ENCODE results near the gene BLCAP. TPM values are rescaled to one million over a fixed set of nuclear protein-coding genes. Genes with fewer than 3 reads are reported as not detected.
A peak's percentile ranks its signal among the peaks of the same experiment; 100 is the strongest.

The BLCAP gene
- total and polyA plus RNA-seq, 2 experiments from 2014 or later, result 62.2 to 64.8 TPM

- TF ChIP-seq ETS1 (IDR thresholded peaks at IDR 0.05) (no peak), POLR2AphosphoS5 (IDR thresholded peaks at IDR 0.05; ENCODE audit: low read depth) (no peak), REST (IDR thresholded peaks at IDR 0.05; ENCODE audit: unreplicated experiment) (no peak), ZNF114 (CRISPR knock-in tag; IDR thresholded peaks at IDR 0.05) (no peak), NANOG (IDR thresholded peaks at IDR 0.05; ENCODE audit: borderline replicate concordance) (no peak)
Observed at GRCh38 chr20:37523012-37523391, 4.7 kb downstream of the BLCAP start (continued).

- peaks cover 44% of the 10 kb centered on the region for H4K20me1 ChIP-seq (replicated peaks; ENCODE audit: insufficient read depth)
- peak overlapping the region; percentile 93 for H3K4me2 ChIP-seq
- H3K27me3 ChIP-seq (ENCODE audit: insufficient read depth), result no peaks in the 10 kb centered on the region
- peak overlapping the region; percentile 43; the same call in 1 of the 2 replicates for H3K4me3 ChIP-seq
- no peak for TF ChIP-seq ZNF331 (CRISPR knock-in tag; IDR thresholded peaks at IDR 0.05; ENCODE audit: low read depth)
- no peak for TF ChIP-seq ZNF462 (CRISPR knock-in tag; IDR thresholded peaks at IDR 0.05)
- no peak for TF ChIP-seq CTCF (conservative IDR thresholded peaks at IDR 0.05; ENCODE audit: low read depth in 2 of 2)
- Mint-ChIP-seq H3K27ac (0 out of 2 replicates have a peak overlapping the region, but pooled peaks have one; percentile 57), H3K4me1 (peaks cover 76% of the 10 kb centered on the region), H3K27me3 (ENCODE audit: insufficient read depth, low read depth, poor library complexity) (peaks cover 20% of the 10 kb centered on the region), H3K4me3 (no peak overlapping the region), H3K9me3 (peaks cover 14% of the 10 kb centered on the region), H3K36me3 (ENCODE audit: low read depth) (peaks cover 70% of the 10 kb centered on the region)
- peak; percentile 32 for ATAC-seq
- DNase-seq (ENCODE audit: low spot score), result peak; percentile 95
- no peaks in the 10 kb centered on the region for H3F3A ChIP-seq (replicated peaks; ENCODE audit: low read depth)
- H3K79me2 ChIP-seq (replicated peaks; ENCODE audit: insufficient read depth), result peaks cover 95% of the 10 kb centered on the region
- no peaks in the 10 kb centered on the region for H3K9me2 ChIP-seq (ENCODE audit: insufficient read depth)
- H2AFZ ChIP-seq, result no peak overlapping the region
- peak overlapping the region; percentile 75; the same call in 1 of the 2 replicates for H3K27ac ChIP-seq (ENCODE audit: low read depth)
- H3K4me1 ChIP-seq (ENCODE audit: insufficient read depth), result peaks cover 62% of the 10 kb centered on the region
- peaks cover 4% of the 10 kb centered on the region for H3K36me3 ChIP-seq (ENCODE audit: insufficient read depth)
Observed at GRCh38 chr20:37522260-37523011, 5.2 kb downstream of the BLCAP start.

Data from GM23338 (cell line).